Loucy (cell line): Measurements from ENCODE around the gene SLC7A11.

ENCODE experiments used
- H2AFZ ChIP-seq: fragments of 200-600 bp; sonication (generic); 2 replicates; pipeline ENCODE4 v1.6.0; 2016; ENCODE audit warnings: antibody characterized with exemption, mild to moderate bottlenecking, low read length, moderate library complexity
- H3F3A ChIP-seq: fragments of 200-600 bp; 2 replicates; pipeline ENCODE4 v1.6.0; 2016; ENCODE audit warnings: antibody characterized with exemption, low read depth, mild to moderate bottlenecking
- H3K27me3 ChIP-seq: fragments of 200-600 bp; sonication (generic); 2 replicates; pipeline ENCODE4 v1.6.1; 2014; ENCODE audit warnings: low read length, mild to moderate bottlenecking; ENCODE audit not compliant: insufficient read depth, poor library complexity, severe bottlenecking
- H3K36me3 ChIP-seq: fragments of 200-600 bp; sonication (generic); 2 replicates; pipeline ENCODE4 v1.6.1; 2016; ENCODE audit warnings: low read length; ENCODE audit not compliant: insufficient read depth
- H3K4me1 ChIP-seq: fragments of 200-600 bp; sonication (generic); 2 replicates; pipeline ENCODE4 v1.5.1; 2014; ENCODE audit warnings: low read length, mild to moderate bottlenecking; ENCODE audit not compliant: insufficient read depth, poor library complexity, severe bottlenecking
- H3K4me2 ChIP-seq: fragments of 200-600 bp; sonication (generic); 2 replicates; pipeline ENCODE4 v1.6.0; 2014; ENCODE audit warnings: antibody characterized with exemption, low read length, low read depth, mild to moderate bottlenecking; ENCODE audit not compliant: poor library complexity, severe bottlenecking
- H3K4me3 ChIP-seq: fragments of 200-600 bp; sonication (generic); 2 replicates; pipeline ENCODE4 v1.5.1; 2014; ENCODE audit warnings: low read length, mild to moderate bottlenecking, mixed read lengths; ENCODE audit not compliant: poor library complexity, severe bottlenecking
- H3K79me2 ChIP-seq: fragments of 200-600 bp; sonication (generic); 2 replicates; pipeline ENCODE4 v1.6.1; 2014; ENCODE audit warnings: low read length; ENCODE audit not compliant: insufficient read depth
- H3K9ac ChIP-seq: fragments of 200-600 bp; sonication (generic); 2 replicates; pipeline ENCODE4 v1.6.0; 2014; ENCODE audit warnings: mild to moderate bottlenecking, low read depth, low read length, moderate library complexity; ENCODE audit not compliant: poor library complexity, severe bottlenecking
- H3K9me2 ChIP-seq: fragments of 200-600 bp; sonication (generic); replicated peaks from 2 replicates; pipeline ENCODE4 v1.6.1; 2016; ENCODE audit warnings: low read depth, low read length, mixed read lengths
- H3K9me3 ChIP-seq: fragments of 200-600 bp; sonication (generic); 2 replicates; pipeline ENCODE4 v1.6.1; 2014; ENCODE audit warnings: mild to moderate bottlenecking, antibody characterized with exemption, low read length, low read depth; ENCODE audit not compliant: insufficient read depth
- H4K20me1 ChIP-seq: fragments of 200-600 bp; sonication (generic); 2 replicates; pipeline ENCODE4 v1.6.0; 2014; ENCODE audit warnings: antibody characterized with exemption, low read length, mild to moderate bottlenecking; ENCODE audit not compliant: insufficient read depth, poor library complexity, severe bottlenecking
- EZH2phosphoT487 ChIP-seq: fragments of 200-600 bp; IDR thresholded peaks from 2 replicates; pipeline ENCODE4 v1.6.1; 2018; ENCODE audit warnings: antibody characterized with exemption, mild to moderate bottlenecking, moderate library complexity, borderline replicate concordance
- TF ChIP-seq, protein P1 (sequence below): fragments of 200-600 bp; sonication (generic); conservative IDR thresholded peaks from 2 replicates; pipeline ENCODE4 v1.5.1; 2014; ENCODE audit warnings: mild to moderate bottlenecking, antibody characterized with exemption, low read length

The SLC7A11 gene

GRCh38 chr4:138162259-138162658, 79.9 kb downstream of the SLC7A11 start:
- Histone ChIP-seq H3K79me2 (no peaks in the 10 kb centered on the region), H3F3A (no peaks in the 10 kb centered on the region), H3K9ac (no peak overlapping the region), H3K4me2 (no peak overlapping the region), H3K36me3 (no peaks in the 10 kb centered on the region), H4K20me1 (no peaks in the 10 kb centered on the region), H3K9me2 (no peaks in the 10 kb centered on the region), H3K27me3 (no peaks in the 10 kb centered on the region), H3K4me1 (no peaks in the 10 kb centered on the region), H2AFZ (no peak overlapping the region), H3K4me3 (no peak overlapping the region), H3K9me3 (no peaks in the 10 kb centered on the region)
- no peak for TF ChIP-seq EZH2phosphoT487
- TF ChIP-seq, protein P1, sequence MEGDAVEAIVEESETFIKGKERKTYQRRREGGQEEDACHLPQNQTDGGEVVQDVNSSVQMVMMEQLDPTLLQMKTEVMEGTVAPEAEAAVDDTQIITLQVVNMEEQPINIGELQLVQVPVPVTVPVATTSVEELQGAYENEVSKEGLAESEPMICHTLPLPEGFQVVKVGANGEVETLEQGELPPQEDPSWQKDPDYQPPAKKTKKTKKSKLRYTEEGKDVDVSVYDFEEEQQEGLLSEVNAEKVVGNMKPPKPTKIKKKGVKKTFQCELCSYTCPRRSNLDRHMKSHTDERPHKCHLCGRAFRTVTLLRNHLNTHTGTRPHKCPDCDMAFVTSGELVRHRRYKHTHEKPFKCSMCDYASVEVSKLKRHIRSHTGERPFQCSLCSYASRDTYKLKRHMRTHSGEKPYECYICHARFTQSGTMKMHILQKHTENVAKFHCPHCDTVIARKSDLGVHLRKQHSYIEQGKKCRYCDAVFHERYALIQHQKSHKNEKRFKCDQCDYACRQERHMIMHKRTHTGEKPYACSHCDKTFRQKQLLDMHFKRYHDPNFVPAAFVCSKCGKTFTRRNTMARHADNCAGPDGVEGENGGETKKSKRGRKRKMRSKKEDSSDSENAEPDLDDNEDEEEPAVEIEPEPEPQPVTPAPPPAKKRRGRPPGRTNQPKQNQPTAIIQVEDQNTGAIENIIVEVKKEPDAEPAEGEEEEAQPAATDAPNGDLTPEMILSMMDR = no peak

GRCh38 chr4:138161351-138161750, 80.8 kb downstream of the SLC7A11 start:
- H3K79me2 ChIP-seq = no peaks in the 10 kb centered on the region
- H2AFZ ChIP-seq = no peak overlapping the region
- no peaks in the 10 kb centered on the region for H3K36me3 ChIP-seq
- H3K4me1 ChIP-seq = no peaks in the 10 kb centered on the region
- H3K9me2 ChIP-seq = no peaks in the 10 kb centered on the region
- no peaks in the 10 kb centered on the region for H3F3A ChIP-seq
- TF ChIP-seq EZH2phosphoT487 = no peak
- TF ChIP-seq, protein P1 = no peak
- no peak overlapping the region for H3K4me2 ChIP-seq
- H3K9me3 ChIP-seq = no peaks in the 10 kb centered on the region
- no peak overlapping the region for H3K9ac ChIP-seq
- no peaks in the 10 kb centered on the region for H4K20me1 ChIP-seq
- H3K4me3 ChIP-seq = no peak overlapping the region
- H3K27me3 ChIP-seq = no peaks in the 10 kb centered on the region

- Histone ChIP-seq H3K4me1 (no peaks in the 10 kb centered on the region), H3K79me2 (no peaks in the 10 kb centered on the region), H3F3A (no peaks in the 10 kb centered on the region), H3K9me3 (no peaks in the 10 kb centered on the region), H2AFZ (no peak overlapping the region), H3K27me3 (no peaks in the 10 kb centered on the region), H3K9me2 (no peaks in the 10 kb centered on the region), H4K20me1 (no peaks in the 10 kb centered on the region), H3K36me3 (no peaks in the 10 kb centered on the region), H3K9ac (no peak overlapping the region), H3K4me2 (no peak overlapping the region), H3K4me3 (no peak overlapping the region)
- TF ChIP-seq, protein P1 = no peak
- TF ChIP-seq EZH2phosphoT487 = no peak
These were observed 83.3 kb downstream of the SLC7A11 start for GRCh38 chr4:138158746-138159297.
